Sigmoid colon (tissue), 7 donors: Measurements from ENCODE around the gene UBAP1L. TPM values are rescaled to one million over a fixed set of nuclear protein-coding genes. Genes with fewer than 3 reads are reported as not detected.

Experiments
- DNase-seq: peaks from one replicate; pipeline ENCODE4 v3.0.0-alpha.2; 2019
- H3K27ac ChIP-seq, 4 donors: fragments of 200-600 bp; sonication (generic); one replicate each; pipeline ENCODE4 v1.5.1; 2016 to 2019; ENCODE audit warnings: mild to moderate bottlenecking in 1 of 4
- H3K27me3 ChIP-seq, 3 donors: fragments of 200-600 bp; sonication (generic); one replicate each; pipeline ENCODE4 v1.5.1; 2019; ENCODE audit warnings: mild to moderate bottlenecking in 1 of 3
- H3K36me3 ChIP-seq, 4 donors: fragments of 200-600 bp; sonication (generic); one replicate each; pipeline ENCODE4 v1.5.1; 2016 to 2019
- H3K4me1 ChIP-seq, 4 donors: fragments of 200-600 bp; sonication (generic); one replicate each; pipeline ENCODE4 v1.5.1; 2017 to 2019
- H3K4me3 ChIP-seq, 4 donors: fragments of 200-600 bp; sonication (generic); one replicate each; pipeline ENCODE4 v1.5.1; 2017 to 2019; ENCODE audit warnings: mild to moderate bottlenecking in 2 of 4, moderate library complexity in 1 of 4
- H3K9me3 ChIP-seq, 4 donors: fragments of 200-600 bp in 3 of 4; sonication (generic) in 3 of 4; one replicate each; pipeline versions ENCODE4 v1.5.1 to v1.6.1; 2013 to 2019
- CTCF ChIP-seq, 4 experiments: fragments of 450-650 bp in 3 of 4; fragments of 200-600 bp in 1 of 4; IDR thresholded peaks; one replicate each; pipeline ENCODE4 v1.5.1; 2016 to 2019; ENCODE audit warnings: antibody characterized with exemption in 4 of 4, mild to moderate bottlenecking in 3 of 4, moderate library complexity in 2 of 4
- EP300 ChIP-seq, 4 donors: sonication (generic); formaldehyde crosslinking; IDR thresholded peaks; one replicate each; pipeline ENCODE4 v1.6.1; 2017; ENCODE audit warnings: antibody characterized with exemption in 4 of 4
- POLR2A ChIP-seq, 2 donors: fragments of 450-650 bp; IDR thresholded peaks; one replicate each; pipeline ENCODE4 v1.6.1; 2016; ENCODE audit warnings: antibody characterized with exemption in 2 of 2, mild to moderate bottlenecking in 2 of 2, moderate library complexity in 2 of 2
- POLR2AphosphoS5 ChIP-seq, 4 donors: sonication (generic); formaldehyde crosslinking; IDR thresholded peaks; one replicate each; pipeline ENCODE4 v1.6.1; 2017; ENCODE audit warnings: antibody characterized with exemption in 4 of 4
- WGBS, 2 donors: extraction: QIAGEN DNeasy Blood & Tissue Kit; methylation state at CpG; one replicate each; pipeline ENCODE4 v1.1.7; 2013; 5-methylcytosine and 5-hydroxymethylcytosine counted together
- intact Hi-C: fragments of 100-400 bp; cut with DNase I; formaldehyde crosslinking; loops from one replicate; pipeline ENCODE4 v1.15.1; 2023
- polyA plus RNA-seq, 3 donors: library from polyadenylated mRNA; stranded (reverse); fragments of 200-250 nt; gene quantifications; one replicate each; pipeline ENCODE4 v1.2.3, GENCODE V29; 2013
- total RNA-seq, 4 donors: library from RNA; depleted of rRNA; stranded (reverse); fragments of >200 nt; gene quantifications; one replicate each; pipeline ENCODE4 v1.1.0, GENCODE V29; 2016
- donor health status: healthy with polysubstance abuse.
- donor health status: Bipolar disorder and iron deficiency.
- donor health status: healthy.

UBAP1L gene
- total and polyA plus RNA-seq, 7 donors = 0.23 to 5.7 (median 4.0) TPM; not detected in 1

- Histone ChIP-seq H3K4me3 (no peak overlapping the region), H3K27me3 (no peaks in the 10 kb centered on the region), H3K27ac (peak overlapping the region; percentile 93 to 95 (median 94)), H3K36me3 (no peaks in the 10 kb centered on the region), H3K9me3 (no peaks in the 10 kb centered on the region), H3K4me1 (peaks cover 0 to 87% (median 77%) of the 10 kb centered on the region in 4 donors)
- TF ChIP-seq POLR2A (IDR thresholded peaks at IDR 0.05) (peak; percentile 12 to 18), CTCF (IDR thresholded peaks at IDR 0.05) (no peak), EP300 (IDR thresholded peaks at IDR 0.05) (peak; percentile 84 to 96 (median 92)), POLR2AphosphoS5 (IDR thresholded peaks at IDR 0.05) (peak; percentile 67 to 79 (median 78))
- WGBS, 2 donors = 30 to 71% methylated on average over 13 of the region's 13 CpGs
- peak; percentile 97 for DNase-seq
- intact Hi-C loops = loop anchor here (5.0 kb wide), 1 partner anchor 96 kb away; no protein-coding TSS in a partner anchor
Measured at GRCh38 chr15:65087873-65088642, 26.9 kb downstream of the UBAP1L start.

GRCh38 chr15:65087411-65087810 lies 27.6 kb downstream of the UBAP1L start:
- Histone ChIP-seq H3K27ac (peak overlapping the region; percentile 93 to 95 (median 94)), H3K27me3 (no peaks in the 10 kb centered on the region), H3K4me3 (no peak overlapping the region), H3K9me3 (no peaks in the 10 kb centered on the region), H3K4me1 (peaks cover 0 to 87% (median 77%) of the 10 kb centered on the region in 4 donors), H3K36me3 (no peaks in the 10 kb centered on the region)
- WGBS, 2 donors = 87 to 88% methylated on average over 3 of the region's 3 CpGs
- peak; percentile 79 for DNase-seq
- intact Hi-C loops = loop anchor here (5.0 kb wide), 1 partner anchor 95 kb away; no protein-coding TSS in a partner anchor
- no peak for TF ChIP-seq EP300 (IDR thresholded peaks at IDR 0.05)
- TF ChIP-seq CTCF (IDR thresholded peaks at IDR 0.05) = no peak
- no peak for TF ChIP-seq POLR2A (IDR thresholded peaks at IDR 0.05)
- no peak for TF ChIP-seq POLR2AphosphoS5 (IDR thresholded peaks at IDR 0.05)

GRCh38 chr15:65086680-65087111 lies 28.3 kb downstream of the UBAP1L start:
- Histone ChIP-seq H3K36me3 (no peaks in the 10 kb centered on the region), H3K27me3 (no peaks in the 10 kb centered on the region), H3K27ac (peak overlapping the region; percentile 93 to 95 (median 94)), H3K9me3 (no peaks in the 10 kb centered on the region), H3K4me1 (peaks cover 0 to 87% (median 77%) of the 10 kb centered on the region in 4 donors), H3K4me3 (no peak overlapping the region)
- intact Hi-C loops = loop anchor here (5.0 kb wide), 1 partner anchor 94 kb away; no protein-coding TSS in a partner anchor
- TF ChIP-seq POLR2AphosphoS5 (IDR thresholded peaks at IDR 0.05) (no peak), CTCF (IDR thresholded peaks at IDR 0.05) (peak in 1 of 4 experiments; percentile 8)
- DNase-seq = peak; percentile 68
- 75 to 79% methylated on average over 6 of the region's 6 CpGs for WGBS, 2 donors

GRCh38 chr15:65085990-65086679 lies 28.9 kb downstream of the UBAP1L start:
- peaks cover 0 to 91% (median 77%) of the 10 kb centered on the region in 4 donors for H3K4me1 ChIP-seq
- H3K27me3 ChIP-seq = no peaks in the 10 kb centered on the region
- 82 to 94% methylated on average over 6 of the region's 6 CpGs for WGBS, 2 donors
- peak overlapping the region; percentile 93 to 95 (median 94) for H3K27ac ChIP-seq
- peak; percentile 64 for DNase-seq
- no peaks in the 10 kb centered on the region for H3K9me3 ChIP-seq
- intact Hi-C loops = loop anchor here (5.0 kb wide), 1 partner anchor 94 kb away; no protein-coding TSS in a partner anchor
- H3K4me3 ChIP-seq = no peak overlapping the region
- H3K36me3 ChIP-seq = no peaks in the 10 kb centered on the region
- no peak for TF ChIP-seq POLR2AphosphoS5 (IDR thresholded peaks at IDR 0.05)
- TF ChIP-seq CTCF (IDR thresholded peaks at IDR 0.05) = peak in 1 of 4 experiments; percentile 17
- TF ChIP-seq EP300 (IDR thresholded peaks at IDR 0.05) = no peak
- no peak for TF ChIP-seq POLR2A (IDR thresholded peaks at IDR 0.05)
